ENCODE results near the gene DIDO1. TPM values are rescaled to one million over a fixed set of nuclear protein-coding genes. Genes with fewer than 3 reads are reported as not detected.

The DIDO1 gene
- total RNA-seq, 2 donors from 2014 or later, result 63.8 to 80.4 TPM

DNA sequence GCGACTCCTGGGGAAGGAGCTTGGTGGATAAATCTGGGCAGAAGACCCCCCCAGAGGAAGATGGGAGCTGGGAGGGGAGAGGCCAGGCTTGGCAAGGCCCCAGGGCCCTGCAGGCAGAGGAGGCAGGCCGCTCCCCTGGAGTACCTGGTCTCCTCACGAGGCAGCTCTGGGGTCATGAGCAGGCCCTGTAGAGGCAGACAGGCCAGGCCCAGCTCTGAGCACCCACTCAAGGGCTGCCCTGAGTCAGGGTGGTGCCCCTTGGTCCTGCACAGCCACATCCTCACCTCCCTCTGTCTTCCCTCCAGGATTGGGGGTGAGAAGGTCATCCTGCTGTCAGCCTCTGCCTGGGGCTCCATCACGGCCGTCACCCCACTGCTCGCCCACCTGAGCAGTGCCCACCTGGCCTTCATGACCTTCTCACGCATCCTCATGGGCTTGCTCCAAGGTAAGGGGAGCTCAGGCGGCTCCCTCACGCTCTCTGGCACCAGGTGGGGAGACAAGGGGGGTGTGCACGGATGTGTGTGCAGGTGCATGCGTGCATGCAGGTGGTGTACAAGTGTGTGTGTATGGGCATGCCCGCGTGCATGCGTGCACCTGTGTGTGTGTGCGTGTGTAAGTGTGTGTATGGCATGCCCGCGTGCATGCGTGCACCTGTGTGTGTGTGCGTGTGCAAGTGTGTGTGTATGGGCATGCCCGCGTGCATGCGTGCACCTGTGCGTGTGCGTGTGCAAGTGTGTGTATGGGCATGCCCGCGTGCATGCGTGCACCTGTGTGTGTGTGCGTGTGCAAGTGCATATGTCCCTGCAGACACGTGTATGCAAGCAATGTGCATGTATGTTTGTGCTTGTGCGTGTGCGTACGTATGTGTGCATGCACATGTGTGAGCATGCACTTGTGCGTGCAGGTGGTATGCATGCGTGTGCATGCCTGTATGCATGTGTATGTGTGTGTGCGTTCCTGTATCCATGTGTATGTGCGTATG is 31.1 kb upstream of the DIDO1 start:
- DNase-seq (ENCODE audit: low spot score), result no peak
- Histone ChIP-seq H3K9me3 (no peaks in the 10 kb centered on the region), H3K36me3 (no peaks in the 10 kb centered on the region), H3K27ac (no peak overlapping the region), H3K27me3 (replicated peaks; ENCODE audit: insufficient read depth) (no peaks in the 10 kb centered on the region), H3K4me1 (ENCODE audit: control insufficient read depth in 1 of 2, low read depth in 2 of 2) (peaks cover 16 to 22% of the 10 kb centered on the region in 2 donors), H3K4me3 (no peak overlapping the region)
- TF ChIP-seq, protein P1, sequence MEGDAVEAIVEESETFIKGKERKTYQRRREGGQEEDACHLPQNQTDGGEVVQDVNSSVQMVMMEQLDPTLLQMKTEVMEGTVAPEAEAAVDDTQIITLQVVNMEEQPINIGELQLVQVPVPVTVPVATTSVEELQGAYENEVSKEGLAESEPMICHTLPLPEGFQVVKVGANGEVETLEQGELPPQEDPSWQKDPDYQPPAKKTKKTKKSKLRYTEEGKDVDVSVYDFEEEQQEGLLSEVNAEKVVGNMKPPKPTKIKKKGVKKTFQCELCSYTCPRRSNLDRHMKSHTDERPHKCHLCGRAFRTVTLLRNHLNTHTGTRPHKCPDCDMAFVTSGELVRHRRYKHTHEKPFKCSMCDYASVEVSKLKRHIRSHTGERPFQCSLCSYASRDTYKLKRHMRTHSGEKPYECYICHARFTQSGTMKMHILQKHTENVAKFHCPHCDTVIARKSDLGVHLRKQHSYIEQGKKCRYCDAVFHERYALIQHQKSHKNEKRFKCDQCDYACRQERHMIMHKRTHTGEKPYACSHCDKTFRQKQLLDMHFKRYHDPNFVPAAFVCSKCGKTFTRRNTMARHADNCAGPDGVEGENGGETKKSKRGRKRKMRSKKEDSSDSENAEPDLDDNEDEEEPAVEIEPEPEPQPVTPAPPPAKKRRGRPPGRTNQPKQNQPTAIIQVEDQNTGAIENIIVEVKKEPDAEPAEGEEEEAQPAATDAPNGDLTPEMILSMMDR (IDR thresholded peaks at IDR 0.05), result no peak
- ATAC-seq (ENCODE audit: insufficient number of reproducible peaks, low FRiP score, low read depth), result no peak

DNA sequence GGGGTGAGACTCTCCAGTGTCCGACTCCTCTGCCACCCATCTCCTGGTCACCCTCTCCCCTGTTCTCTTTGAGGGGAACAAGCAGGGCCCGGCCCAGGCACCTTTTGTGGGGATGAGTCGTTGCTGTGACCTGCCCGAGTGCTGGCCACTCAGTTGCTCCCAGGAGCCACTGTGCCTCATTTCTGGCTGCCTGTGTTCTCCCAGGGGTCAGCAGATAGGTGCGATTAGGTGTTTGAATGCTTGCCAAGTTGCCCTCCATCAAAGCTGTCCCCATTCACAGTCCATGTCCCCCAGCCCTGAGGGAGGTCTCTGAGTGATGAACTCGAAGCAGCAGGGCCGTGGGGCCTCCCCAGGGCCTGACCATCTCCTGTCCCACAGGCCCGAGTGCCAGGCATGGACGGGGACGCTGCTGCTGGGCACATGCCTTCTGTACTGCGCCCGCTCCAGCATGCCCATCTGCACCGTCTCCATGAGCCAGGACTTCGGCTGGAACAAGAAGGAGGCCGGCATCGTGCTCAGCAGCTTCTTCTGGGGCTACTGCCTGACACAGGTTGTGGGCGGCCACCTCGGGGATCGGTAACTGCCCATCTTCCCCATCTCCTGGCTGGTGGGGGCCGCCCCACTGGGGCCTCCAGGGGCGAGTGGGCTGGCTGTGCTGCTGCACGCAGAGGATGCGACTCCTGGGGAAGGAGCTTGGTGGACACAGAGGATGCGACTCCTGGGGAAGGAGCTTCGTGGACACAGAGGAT is 30.3 kb upstream of the DIDO1 start:
- no peak for DNase-seq (ENCODE audit: low spot score)
- Histone ChIP-seq H3K27me3 (replicated peaks; ENCODE audit: insufficient read depth) (no peaks in the 10 kb centered on the region), H3K4me3 (no peak overlapping the region), H3K4me1 (ENCODE audit: control insufficient read depth in 1 of 2, low read depth in 2 of 2) (peaks cover 20 to 27% of the 10 kb centered on the region in 2 donors), H3K36me3 (no peaks in the 10 kb centered on the region), H3K27ac (no peak overlapping the region), H3K9me3 (no peaks in the 10 kb centered on the region)
- TF ChIP-seq, protein P1 (IDR thresholded peaks at IDR 0.05), result no peak
- no peak for ATAC-seq (ENCODE audit: insufficient number of reproducible peaks, low FRiP score, low read depth)

GRCh38 chr20:62955519-62956386 is 29.4 kb upstream of the DIDO1 start:
- Histone ChIP-seq H3K27me3 (replicated peaks; ENCODE audit: insufficient read depth) (no peaks in the 10 kb centered on the region), H3K4me3 (no peak overlapping the region), H3K27ac (no peak overlapping the region), H3K4me1 (ENCODE audit: control insufficient read depth in 1 of 2, low read depth in 2 of 2) (peaks cover 20 to 27% of the 10 kb centered on the region in 2 donors), H3K36me3 (no peaks in the 10 kb centered on the region), H3K9me3 (no peaks in the 10 kb centered on the region)
- DNase-seq (ENCODE audit: low spot score), result no peak
- no peak for ATAC-seq (ENCODE audit: insufficient number of reproducible peaks, low FRiP score, low read depth)
- TF ChIP-seq, protein P1 (IDR thresholded peaks at IDR 0.05), result no peak

- TF ChIP-seq, protein P1 (IDR thresholded peaks at IDR 0.05), result no peak
- ATAC-seq (ENCODE audit: insufficient number of reproducible peaks, low FRiP score, low read depth) (peak; percentile 53), DNase-seq (ENCODE audit: low spot score) (peak; percentile 43)
- Histone ChIP-seq H3K36me3 (peaks cover 6% of the 10 kb centered on the region), H3K4me3 (peak overlapping the region; percentile 59), H3K4me1 (ENCODE audit: control insufficient read depth in 1 of 2, low read depth in 2 of 2) (peaks cover 20 to 27% of the 10 kb centered on the region in 2 donors), H3K27ac (peak overlapping the region; percentile 80 to 92), H3K27me3 (replicated peaks; ENCODE audit: insufficient read depth) (no peaks in the 10 kb centered on the region), H3K9me3 (no peaks in the 10 kb centered on the region)
Measured at GRCh38 chr20:62953839-62954703, 27.8 kb upstream of the DIDO1 start.

Measured in thoracic aorta (tissue), 2 donors.